ENCODE results near the gene HPCAL1. TPM values are rescaled to one million over a fixed set of nuclear protein-coding genes. Genes with fewer than 3 reads are reported as not detected.

Gene HPCAL1
- total RNA-seq, 2 donors from 2014 or later = 41.0 to 66.3 TPM

- H3K4me1 ChIP-seq = peaks cover 72% of the 10 kb centered on the region
- DNase-seq (no peak), ATAC-seq (no peak)
- no peaks in the 10 kb centered on the region for H3K27me3 ChIP-seq
- H3K36me3 ChIP-seq (replicated peaks in 1 of 2; ENCODE audit: insufficient read depth in 1 of 2, low read depth in 2 of 2) = no peaks in the 10 kb centered on the region
- TF ChIP-seq POLR2A (IDR thresholded peaks at IDR 0.05) (no peak), CTCF (IDR thresholded peaks at IDR 0.05) (no peak)
- intact Hi-C loops (cut with DNase I) = no loop called here
- H3K9me3 ChIP-seq = no peaks in the 10 kb centered on the region
- H3K4me3 ChIP-seq = no peak overlapping the region
- WGBS, 2 donors = 50 to 64% methylated on average over 1 to 6 of the region's 6 CpGs
- H3K27ac ChIP-seq = peak overlapping the region in 3 of 4 donors; percentile 66 to 75 (median 72)
Measured at GRCh38 chr2:10370895-10371294, 68.2 kb downstream of the HPCAL1 start.

DNA sequence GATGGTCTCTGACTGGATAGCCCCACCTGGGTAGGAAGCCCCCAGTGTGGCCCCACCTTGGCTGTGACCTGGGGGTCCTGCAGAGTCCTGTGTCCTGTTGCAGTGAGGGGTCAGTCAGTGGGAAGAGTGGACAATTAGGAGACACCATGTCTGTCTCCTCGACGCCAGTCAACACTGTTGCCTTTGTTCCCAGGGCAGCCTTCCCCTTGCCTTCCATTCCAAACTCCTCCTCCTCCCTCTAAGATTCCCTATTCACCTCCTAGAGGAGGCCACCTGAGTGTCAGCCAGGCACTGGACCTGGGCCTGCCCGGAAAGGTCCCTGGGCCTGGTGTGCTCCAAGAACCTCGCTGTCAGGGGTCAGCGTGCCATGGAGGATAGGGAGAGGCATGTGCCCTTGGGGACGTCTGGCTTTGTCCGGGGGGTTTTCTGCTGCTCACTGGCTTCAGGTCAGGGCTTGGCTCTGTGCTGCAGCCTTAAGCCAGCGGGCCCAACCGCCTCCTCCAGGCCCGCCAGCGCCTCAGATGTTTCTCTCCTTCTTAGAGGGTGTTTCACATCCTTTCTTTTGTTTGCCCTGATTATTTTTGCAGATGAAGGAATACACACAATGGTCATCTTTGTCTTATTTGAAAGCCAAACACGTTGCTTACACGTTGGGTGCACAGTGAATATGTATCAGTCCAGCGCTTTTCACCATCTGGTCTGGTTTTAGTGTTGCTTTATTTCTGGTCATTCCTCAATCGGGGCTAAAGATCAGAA lies 68.9 kb downstream of the HPCAL1 start:
- no peaks in the 10 kb centered on the region for H3K9me3 ChIP-seq
- 64 to 65% methylated on average over 15 of the region's 15 CpGs for WGBS, 2 donors
- intact Hi-C loops (cut with DNase I) = no loop called here
- no peak overlapping the region for H3K4me3 ChIP-seq
- peak overlapping the region in 3 of 4 donors; percentile 66 to 75 (median 72) for H3K27ac ChIP-seq
- DNase-seq (no peak), ATAC-seq (no peak)
- no peaks in the 10 kb centered on the region for H3K27me3 ChIP-seq
- peaks cover 65% of the 10 kb centered on the region for H3K4me1 ChIP-seq
- no peak for TF ChIP-seq POLR2A (IDR thresholded peaks at IDR 0.05)
- no peak for TF ChIP-seq CTCF (IDR thresholded peaks at IDR 0.05)
- H3K36me3 ChIP-seq (replicated peaks in 1 of 2; ENCODE audit: insufficient read depth in 1 of 2, low read depth in 2 of 2) = no peaks in the 10 kb centered on the region

DNA sequence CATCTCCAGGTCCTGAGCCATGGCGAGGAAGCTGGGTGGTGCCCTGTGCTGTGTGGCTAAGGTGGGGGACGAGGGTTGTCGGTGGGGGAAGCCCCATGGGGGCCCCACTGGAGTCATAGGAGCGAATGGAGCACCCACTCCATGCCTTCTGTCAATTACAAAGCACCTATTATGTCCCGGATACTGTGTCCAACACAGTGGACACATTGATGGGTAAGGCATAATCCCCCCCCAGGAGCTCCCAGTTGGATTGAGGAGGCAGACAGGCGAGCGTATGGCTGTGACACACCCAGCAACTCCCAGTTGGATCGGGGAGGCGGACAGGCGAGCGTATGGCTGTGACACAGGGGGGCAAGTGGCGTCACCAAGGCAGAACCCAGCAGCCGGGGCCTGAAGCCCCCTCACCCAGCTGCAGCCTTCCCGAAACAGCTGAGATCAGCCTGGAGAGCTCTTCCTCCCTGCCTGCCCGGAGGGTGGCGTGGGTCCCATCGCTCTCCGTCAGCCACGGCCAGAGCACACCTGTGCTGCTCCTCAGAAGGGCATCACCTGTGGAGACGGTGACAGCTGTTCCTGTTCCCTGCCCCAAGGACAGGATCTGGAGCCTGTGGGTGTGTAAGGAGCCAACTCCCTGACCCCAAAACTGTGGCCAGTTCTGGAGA lies 69.6 kb downstream of the HPCAL1 start:
- Histone ChIP-seq H3K4me1 (peaks cover 59% of the 10 kb centered on the region), H3K4me3 (no peak overlapping the region), H3K27ac (peak overlapping the region in 3 of 4 donors; percentile 66 to 75 (median 72)), H3K9me3 (no peaks in the 10 kb centered on the region), H3K27me3 (no peaks in the 10 kb centered on the region), H3K36me3 (replicated peaks in 1 of 2; ENCODE audit: insufficient read depth in 1 of 2, low read depth in 2 of 2) (no peaks in the 10 kb centered on the region)
- WGBS, 2 donors = 63 to 75% methylated on average over 5 to 14 of the region's 20 CpGs
- intact Hi-C loops (cut with DNase I) = no loop called here
- no peak for TF ChIP-seq POLR2A (IDR thresholded peaks at IDR 0.05)
- peak in 1 of 7 experiments; percentile 8 for TF ChIP-seq CTCF (IDR thresholded peaks at IDR 0.05)
- ATAC-seq (peak; percentile 45), DNase-seq (peak; percentile 51 to 82 (median 66))

DNA sequence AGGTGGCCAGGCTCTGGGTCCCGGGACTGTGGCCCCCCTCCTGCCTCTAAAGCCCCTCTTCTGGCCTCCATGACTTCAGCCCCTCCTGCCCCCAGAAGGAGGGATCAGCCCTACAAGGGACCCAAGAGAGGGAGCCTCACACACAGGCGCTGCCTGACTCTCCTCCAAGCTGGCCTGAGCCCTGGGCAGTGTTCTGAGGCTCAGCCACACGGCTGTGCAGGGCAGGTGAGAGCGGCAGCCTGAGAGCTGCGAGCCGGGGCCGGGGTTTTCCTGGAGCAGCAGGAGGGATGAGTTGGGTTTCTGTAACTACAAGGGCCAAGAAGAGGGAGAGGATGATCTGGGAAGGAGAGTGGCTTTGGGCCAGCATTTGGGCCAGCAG lies 70.1 kb downstream of the HPCAL1 start:
- no peak overlapping the region for H3K4me3 ChIP-seq
- TF ChIP-seq CTCF (IDR thresholded peaks at IDR 0.05) = no peak
- no peak for TF ChIP-seq POLR2A (IDR thresholded peaks at IDR 0.05)
- peaks cover 60% of the 10 kb centered on the region for H3K4me1 ChIP-seq
- H3K27me3 ChIP-seq = no peaks in the 10 kb centered on the region
- H3K27ac ChIP-seq = peak overlapping the region in 3 of 4 donors; percentile 66 to 75 (median 72)
- ATAC-seq (no peak), DNase-seq (peak in 1 of 4 donors; percentile 54)
- no peaks in the 10 kb centered on the region for H3K9me3 ChIP-seq
- no peaks in the 10 kb centered on the region for H3K36me3 ChIP-seq (replicated peaks in 1 of 2; ENCODE audit: insufficient read depth in 1 of 2, low read depth in 2 of 2)
- WGBS, 2 donors = 34 to 54% methylated on average over 5 to 7 of the region's 7 CpGs
- intact Hi-C loops (cut with DNase I) = no loop called here

Measured in body of pancreas (tissue), 4 donors.